HepG2 (cell line): ENCODE results near the gene GRM5. TPM values are rescaled to one million over a fixed set of nuclear protein-coding genes. Genes with fewer than 3 reads are reported as not detected.

Source experiments
- ATAC-seq: fragments of 200-7000 bp; cut with Tn5 transposase; 3 replicates; pipeline ENCODE4 v1.9.1; 2020; ENCODE audit warnings: mild to moderate bottlenecking, moderate library complexity
- BruUV-seq: library from RNA; stranded (reverse); fragments of 400-500 nt; replicated peaks from 2 replicates; lab custom pipeline; 2021; lab: Mats Ljungman, UMichigan
- CTCF ChIA-PET: fragments of 300-600 bp; formaldehyde crosslinking; extraction: SDS; loops from one replicate; lab custom pipeline; 2021; ENCODE audit warnings: low total read pairs, inconsistent platforms, low intra/inter-chr PET ratio; lab: Yijun Ruan, JAX
- POLR2A ChIA-PET: fragments of 350-600 bp; sonication (Branson Sonifier 250); formaldehyde crosslinking; loops from one replicate; lab custom pipeline; 2020; ENCODE audit warnings: antibody characterized with exemption, inconsistent platforms; lab: Yijun Ruan, JAX
- DNase-seq: peaks from one replicate; pipeline ENCODE4 v3.0.0-alpha.2; 2015; ENCODE audit warnings: low spot score
- FAIRE-seq: peaks from 3 replicates; lab custom pipeline; 2011; peaks lifted over from hg19 to GRCh38; lab: Jason Lieb, UNC
- H2AFZ ChIP-seq: one replicate; pipeline ENCODE4 v1.6.1; 2011; ENCODE audit warnings: low read length, inconsistent platforms
- H3K27ac ChIP-seq: fragments of 300-600 bp; 3 replicates; pipeline ENCODE4 v1.8.0; 2011; ENCODE audit warnings: mixed run types, mild to moderate bottlenecking, mixed read lengths, low read length, inconsistent platforms; ENCODE audit not compliant: insufficient read depth; ENCODE audit errors: extremely low read length
- H3K27me3 ChIP-seq, 2 experiments: fragments of 200-600 bp in 1 of 2; 2 replicates in 1 of 2; 3 replicates in 1 of 2; pipeline versions ENCODE4 v1.6.0 to v1.8.0; 2011; ENCODE audit warnings: low read length in 2 of 2, mild to moderate bottlenecking in 2 of 2, moderate library complexity in 2 of 2, inconsistent platforms in 1 of 2; ENCODE audit not compliant: insufficient read depth in 2 of 2, control insufficient read depth in 1 of 2
- H3K36me3 ChIP-seq, 2 experiments: fragments of 200-600 bp in 1 of 2; replicated peaks in 1 of 2; 2 replicates in 1 of 2; 3 replicates in 1 of 2; pipeline versions ENCODE4 v1.5.1 to v1.8.0; 2011; ENCODE audit warnings: low read length in 2 of 2, inconsistent platforms in 1 of 2; ENCODE audit not compliant: insufficient read depth in 2 of 2, control insufficient read depth in 1 of 2
- H3K4me1 ChIP-seq: 2 replicates; pipeline ENCODE4 v1.5.1; 2012; ENCODE audit warnings: low read length, inconsistent platforms; ENCODE audit not compliant: insufficient read depth
- H3K4me2 ChIP-seq: 2 replicates; pipeline ENCODE4 v1.6.0; 2011; ENCODE audit warnings: low read depth, low read length, inconsistent platforms
- H3K4me3 ChIP-seq, 3 experiments: fragments of 200-600 bp in 1 of 3; sonication (generic), shearing (Covaris generic) in 1 of 3; replicated peaks in 1 of 3; 2 replicates each; pipeline ENCODE4 v1.5.1; 2011 to 2016; ENCODE audit warnings: low read length in 3 of 3, inconsistent platforms in 2 of 3, low read depth in 2 of 3, mild to moderate bottlenecking in 2 of 3, control low read depth in 1 of 3, mixed read lengths in 1 of 3; ENCODE audit not compliant: insufficient read depth in 1 of 3
- H3K79me2 ChIP-seq: one replicate; pipeline ENCODE4 v1.6.1; 2011; ENCODE audit warnings: low read length, inconsistent platforms; ENCODE audit not compliant: insufficient read depth
- H3K9ac ChIP-seq: 2 replicates; pipeline ENCODE4 v1.6.0; 2011; ENCODE audit warnings: mild to moderate bottlenecking, low read depth, low read length, inconsistent platforms; ENCODE audit not compliant: insufficient read depth
- H3K9me3 ChIP-seq: 2 replicates; pipeline ENCODE4 v1.5.1; 2012; ENCODE audit warnings: mild to moderate bottlenecking, low read length
- H4K20me1 ChIP-seq: 2 replicates; pipeline ENCODE4 v1.6.0; 2011; ENCODE audit warnings: inconsistent platforms, mild to moderate bottlenecking, low read length, moderate library complexity; ENCODE audit not compliant: insufficient read depth
- GLI4 ChIP-seq: sonication (generic); formaldehyde crosslinking; IDR thresholded peaks from 2 replicates; pipeline ENCODE4 v1.5.1; 2020; ENCODE audit warnings: missing genetic modification reagents, mild to moderate bottlenecking, moderate library complexity, borderline replicate concordance
- KLF6 ChIP-seq: IDR thresholded peaks from 2 replicates; pipeline ENCODE4 v1.8.0; 2016; ENCODE audit warnings: missing biosample characterization, missing genetic modification reagents
- NCOA2 ChIP-seq: sonication (generic); formaldehyde crosslinking; IDR thresholded peaks from 2 replicates; pipeline ENCODE4 v1.8.0; 2022; ENCODE audit warnings: inconsistent platforms
- NCOA5 ChIP-seq: sonication (generic); formaldehyde crosslinking; IDR thresholded peaks from 2 replicates; pipeline ENCODE4 v1.4.0; 2020; ENCODE audit warnings: missing genetic modification reagents
- ONECUT2 ChIP-seq: sonication (generic); formaldehyde crosslinking; IDR thresholded peaks from 2 replicates; pipeline ENCODE4 v1.4.0; 2020; ENCODE audit warnings: missing genetic modification reagents
- ZNF451 ChIP-seq: sonication (generic); formaldehyde crosslinking; IDR thresholded peaks from 2 replicates; pipeline ENCODE4 v1.5.0; 2020; ENCODE audit warnings: mild to moderate bottlenecking, missing genetic modification reagents
- ZNF510 ChIP-seq: sonication (generic); formaldehyde crosslinking; IDR thresholded peaks from 2 replicates; pipeline ENCODE4 v1.4.0; 2020; ENCODE audit warnings: low read depth, mild to moderate bottlenecking, missing genetic modification reagents
- ZNF550 ChIP-seq: sonication (generic); formaldehyde crosslinking; IDR thresholded peaks from 2 replicates; pipeline ENCODE4 v1.4.0; 2020; ENCODE audit warnings: mild to moderate bottlenecking, missing genetic modification reagents, borderline replicate concordance
- ZNF570 ChIP-seq: sonication (generic); formaldehyde crosslinking; IDR thresholded peaks from 2 replicates; pipeline ENCODE4 v1.4.0; 2020; ENCODE audit warnings: mild to moderate bottlenecking, missing genetic modification reagents, borderline replicate concordance
- ZSCAN22 ChIP-seq: sonication (generic); formaldehyde crosslinking; IDR thresholded peaks from 2 replicates; pipeline ENCODE4 v1.4.0; 2020; ENCODE audit warnings: mild to moderate bottlenecking, missing genetic modification reagents
- WGBS: methylation state at CpG from one replicate; pipeline ENCODE4 v1.1.6; 2017; ENCODE audit warnings: low lambda C conversion rate; 5-methylcytosine and 5-hydroxymethylcytosine counted together
- in situ Hi-C: cut with HindIII; loops from 2 replicates; pipeline ENCODE4 v1.10.0; 2017; ENCODE audit warnings: low pct_unique_long_range_greater_than_20kb; ENCODE audit not compliant: extremely low pct_ligation_motif_present
- intact Hi-C: fragments of 100-400 bp; cut with micrococcal nuclease; formaldehyde crosslinking; loops from one replicate; pipeline ENCODE4 v1.10.0; 2022; ENCODE audit not compliant: unreplicated experiment
- polyA plus RNA-seq, 8 experiments: library from polyadenylated mRNA; depleted of rRNA in 3 of 8; stranded (reverse) in 7 of 8; unstranded in 1 of 8; fragments of >200 nt; fragmentation: Illumina TruSeq in 4 of 8; extraction: Trizol in 4 of 8; gene quantifications; 2 replicates each; pipeline versions ENCODE4 v1.2.1 to v1.2.3, GENCODE V29; 2011 to 2016; ENCODE audit warnings: low read depth in 4 of 8, missing spikeins in 1 of 8, mixed read lengths in 1 of 8; ENCODE audit not compliant: insufficient read depth in 1 of 8
- total RNA-seq, 5 experiments: library from RNA; depleted of rRNA; stranded (reverse); fragments of >200 nt; fragmentation: Illumina TruSeq; extraction: Trizol; gene quantifications; 2 replicates each; pipeline ENCODE4 v1.2.3, GENCODE V29; 2016; ENCODE audit warnings: low read depth in 1 of 5
- TF ChIP-seq, protein P1 (sequence below): IDR thresholded peaks from 2 replicates; pipeline ENCODE4 v1.6.1; 2012; ENCODE audit warnings: low read depth, low read length, improper control_type of control experiment
- TF ChIP-seq, protein P2 (sequence below): fragments of 450-650 bp; IDR thresholded peaks from 2 replicates; pipeline ENCODE4 v1.6.1; 2017
- TF ChIP-seq, protein P3 (sequence below): IDR thresholded peaks from 2 replicates; pipeline ENCODE4 v1.6.1; 2016; ENCODE audit warnings: mild to moderate bottlenecking
- TF ChIP-seq, protein P4 (sequence below): sonication (generic); formaldehyde crosslinking; IDR thresholded peaks from 2 replicates; pipeline ENCODE4 v1.9.0; 2021; ENCODE audit warnings: missing genetic modification reagents, borderline replicate concordance
- TF ChIP-seq, protein P5 (sequence below): sonication (generic); formaldehyde crosslinking; IDR thresholded peaks from 2 replicates; pipeline ENCODE4 v1.4.0; 2020; ENCODE audit warnings: missing genetic modification reagents, borderline replicate concordance

GRM5 gene
- total and polyA plus RNA-seq, 2 of the 13 experiments (the other 11 are each of a cell fraction or from before 2014, with no cell fraction given), result not detected

DNA sequence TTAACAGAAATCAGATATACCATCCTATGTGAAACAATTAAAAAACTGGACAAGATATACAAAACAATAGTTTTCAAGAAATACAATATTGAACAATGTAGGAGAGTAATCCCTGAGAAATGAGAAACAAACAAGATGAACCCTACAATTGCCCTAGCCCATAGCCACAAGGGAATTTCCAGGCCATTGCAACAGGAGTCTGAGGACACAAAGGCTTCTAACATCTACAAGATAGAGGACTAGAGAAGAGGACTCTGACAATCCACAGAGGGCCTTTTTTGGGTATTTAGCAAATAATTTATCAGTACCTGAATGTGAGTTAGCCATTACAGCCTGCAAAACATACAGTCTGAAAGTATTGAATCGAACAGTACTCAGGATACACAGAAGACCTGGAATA is 251.7 kb downstream of the GRM5 start:
- no peak for DNase-seq
- Histone ChIP-seq H3K9ac (no peak overlapping the region), H2AFZ (no peak overlapping the region), H3K27me3 (no peaks in the 10 kb centered on the region), H3K9me3 (no peaks in the 10 kb centered on the region), H3K79me2 (no peaks in the 10 kb centered on the region), H3K4me1 (no peaks in the 10 kb centered on the region), H3K27ac (no peak overlapping the region), H3K4me3 (no peak overlapping the region), H3K4me2 (no peak overlapping the region), H4K20me1 (no peaks in the 10 kb centered on the region), H3K36me3 (no peaks in the 10 kb centered on the region)
- BruUV-seq, result no TSS peak
- in situ Hi-C loops, result no loop called here
- ATAC-seq, result no peak
- 0% methylated on average over 1 of the region's 1 CpG for whole genome bisulfite sequencing
- POLR2A ChIA-PET, result no interaction called here
- intact Hi-C loops, result no loop called here
- no peak for FAIRE-seq
- CTCF ChIA-PET, result no interaction called here
- TF ChIP-seq NCOA5 (CRISPR knock-in tag) (no peak), ZNF550 (no peak), NCOA2 (CRISPR knock-in tag) (no peak), GLI4 (CRISPR knock-in tag) (no peak), ZNF570 (no peak), ZSCAN22 (CRISPR knock-in tag) (no peak), ZNF510 (CRISPR knock-in tag) (no peak), ONECUT2 (no peak), KLF6 (CRISPR knock-in tag) (no peak), ZNF451 (CRISPR knock-in tag) (no peak)
- TF ChIP-seq, protein P1, sequence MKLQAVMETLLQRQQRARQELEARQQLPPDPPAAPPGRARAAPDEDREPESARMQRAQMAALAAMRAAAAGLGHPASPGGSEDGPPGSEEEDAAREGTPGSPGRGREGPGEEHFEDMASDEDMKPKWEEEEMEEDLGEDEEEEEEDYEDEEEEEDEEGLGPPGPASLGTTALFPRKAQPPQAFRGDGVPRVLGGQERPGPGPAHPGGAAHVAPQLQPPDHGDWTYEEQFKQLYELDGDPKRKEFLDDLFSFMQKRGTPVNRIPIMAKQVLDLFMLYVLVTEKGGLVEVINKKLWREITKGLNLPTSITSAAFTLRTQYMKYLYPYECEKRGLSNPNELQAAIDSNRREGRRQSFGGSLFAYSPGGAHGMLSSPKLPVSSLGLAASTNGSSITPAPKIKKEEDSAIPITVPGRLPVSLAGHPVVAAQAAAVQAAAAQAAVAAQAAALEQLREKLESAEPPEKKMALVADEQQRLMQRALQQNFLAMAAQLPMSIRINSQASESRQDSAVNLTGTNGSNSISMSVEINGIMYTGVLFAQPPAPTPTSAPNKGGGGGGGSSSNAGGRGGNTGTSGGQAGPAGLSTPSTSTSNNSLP, result no peak
- TF ChIP-seq, protein P2, sequence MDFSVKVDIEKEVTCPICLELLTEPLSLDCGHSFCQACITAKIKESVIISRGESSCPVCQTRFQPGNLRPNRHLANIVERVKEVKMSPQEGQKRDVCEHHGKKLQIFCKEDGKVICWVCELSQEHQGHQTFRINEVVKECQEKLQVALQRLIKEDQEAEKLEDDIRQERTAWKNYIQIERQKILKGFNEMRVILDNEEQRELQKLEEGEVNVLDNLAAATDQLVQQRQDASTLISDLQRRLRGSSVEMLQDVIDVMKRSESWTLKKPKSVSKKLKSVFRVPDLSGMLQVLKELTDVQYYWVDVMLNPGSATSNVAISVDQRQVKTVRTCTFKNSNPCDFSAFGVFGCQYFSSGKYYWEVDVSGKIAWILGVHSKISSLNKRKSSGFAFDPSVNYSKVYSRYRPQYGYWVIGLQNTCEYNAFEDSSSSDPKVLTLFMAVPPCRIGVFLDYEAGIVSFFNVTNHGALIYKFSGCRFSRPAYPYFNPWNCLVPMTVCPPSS, result no peak
- TF ChIP-seq, protein P3, sequence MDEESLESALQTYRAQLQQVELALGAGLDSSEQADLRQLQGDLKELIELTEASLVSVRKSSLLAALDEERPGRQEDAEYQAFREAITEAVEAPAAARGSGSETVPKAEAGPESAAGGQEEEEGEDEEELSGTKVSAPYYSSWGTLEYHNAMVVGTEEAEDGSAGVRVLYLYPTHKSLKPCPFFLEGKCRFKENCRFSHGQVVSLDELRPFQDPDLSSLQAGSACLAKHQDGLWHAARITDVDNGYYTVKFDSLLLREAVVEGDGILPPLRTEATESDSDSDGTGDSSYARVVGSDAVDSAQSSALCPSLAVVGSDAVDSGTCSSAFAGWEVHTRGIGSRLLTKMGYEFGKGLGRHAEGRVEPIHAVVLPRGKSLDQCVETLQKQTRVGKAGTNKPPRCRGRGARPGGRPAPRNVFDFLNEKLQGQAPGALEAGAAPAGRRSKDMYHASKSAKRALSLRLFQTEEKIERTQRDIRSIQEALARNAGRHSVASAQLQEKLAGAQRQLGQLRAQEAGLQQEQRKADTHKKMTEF (CRISPR knock-in tag), result no peak
- TF ChIP-seq, protein P4, sequence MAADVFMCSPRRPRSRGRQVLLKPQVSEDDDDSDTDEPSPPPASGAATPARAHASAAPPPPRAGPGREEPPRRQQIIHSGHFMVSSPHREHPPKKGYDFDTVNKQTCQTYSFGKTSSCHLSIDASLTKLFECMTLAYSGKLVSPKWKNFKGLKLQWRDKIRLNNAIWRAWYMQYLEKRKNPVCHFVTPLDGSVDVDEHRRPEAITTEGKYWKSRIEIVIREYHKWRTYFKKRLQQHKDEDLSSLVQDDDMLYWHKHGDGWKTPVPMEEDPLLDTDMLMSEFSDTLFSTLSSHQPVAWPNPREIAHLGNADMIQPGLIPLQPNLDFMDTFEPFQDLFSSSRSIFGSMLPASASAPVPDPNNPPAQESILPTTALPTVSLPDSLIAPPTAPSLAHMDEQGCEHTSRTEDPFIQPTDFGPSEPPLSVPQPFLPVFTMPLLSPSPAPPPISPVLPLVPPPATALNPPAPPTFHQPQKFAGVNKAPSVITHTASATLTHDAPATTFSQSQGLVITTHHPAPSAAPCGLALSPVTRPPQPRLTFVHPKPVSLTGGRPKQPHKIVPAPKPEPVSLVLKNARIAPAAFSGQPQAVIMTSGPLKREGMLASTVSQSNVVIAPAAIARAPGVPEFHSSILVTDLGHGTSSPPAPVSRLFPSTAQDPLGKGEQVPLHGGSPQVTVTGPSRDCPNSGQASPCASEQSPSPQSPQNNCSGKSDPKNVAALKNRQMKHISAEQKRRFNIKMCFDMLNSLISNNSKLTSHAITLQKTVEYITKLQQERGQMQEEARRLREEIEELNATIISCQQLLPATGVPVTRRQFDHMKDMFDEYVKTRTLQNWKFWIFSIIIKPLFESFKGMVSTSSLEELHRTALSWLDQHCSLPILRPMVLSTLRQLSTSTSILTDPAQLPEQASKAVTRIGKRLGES (CRISPR knock-in tag), result no peak
- TF ChIP-seq, protein P5, sequence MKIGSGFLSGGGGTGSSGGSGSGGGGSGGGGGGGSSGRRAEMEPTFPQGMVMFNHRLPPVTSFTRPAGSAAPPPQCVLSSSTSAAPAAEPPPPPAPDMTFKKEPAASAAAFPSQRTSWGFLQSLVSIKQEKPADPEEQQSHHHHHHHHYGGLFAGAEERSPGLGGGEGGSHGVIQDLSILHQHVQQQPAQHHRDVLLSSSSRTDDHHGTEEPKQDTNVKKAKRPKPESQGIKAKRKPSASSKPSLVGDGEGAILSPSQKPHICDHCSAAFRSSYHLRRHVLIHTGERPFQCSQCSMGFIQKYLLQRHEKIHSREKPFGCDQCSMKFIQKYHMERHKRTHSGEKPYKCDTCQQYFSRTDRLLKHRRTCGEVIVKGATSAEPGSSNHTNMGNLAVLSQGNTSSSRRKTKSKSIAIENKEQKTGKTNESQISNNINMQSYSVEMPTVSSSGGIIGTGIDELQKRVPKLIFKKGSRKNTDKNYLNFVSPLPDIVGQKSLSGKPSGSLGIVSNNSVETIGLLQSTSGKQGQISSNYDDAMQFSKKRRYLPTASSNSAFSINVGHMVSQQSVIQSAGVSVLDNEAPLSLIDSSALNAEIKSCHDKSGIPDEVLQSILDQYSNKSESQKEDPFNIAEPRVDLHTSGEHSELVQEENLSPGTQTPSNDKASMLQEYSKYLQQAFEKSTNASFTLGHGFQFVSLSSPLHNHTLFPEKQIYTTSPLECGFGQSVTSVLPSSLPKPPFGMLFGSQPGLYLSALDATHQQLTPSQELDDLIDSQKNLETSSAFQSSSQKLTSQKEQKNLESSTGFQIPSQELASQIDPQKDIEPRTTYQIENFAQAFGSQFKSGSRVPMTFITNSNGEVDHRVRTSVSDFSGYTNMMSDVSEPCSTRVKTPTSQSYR (CRISPR knock-in tag), result no peak
